ENCODE data around the gene EXOC1L.

EXOC1L gene

DNA sequence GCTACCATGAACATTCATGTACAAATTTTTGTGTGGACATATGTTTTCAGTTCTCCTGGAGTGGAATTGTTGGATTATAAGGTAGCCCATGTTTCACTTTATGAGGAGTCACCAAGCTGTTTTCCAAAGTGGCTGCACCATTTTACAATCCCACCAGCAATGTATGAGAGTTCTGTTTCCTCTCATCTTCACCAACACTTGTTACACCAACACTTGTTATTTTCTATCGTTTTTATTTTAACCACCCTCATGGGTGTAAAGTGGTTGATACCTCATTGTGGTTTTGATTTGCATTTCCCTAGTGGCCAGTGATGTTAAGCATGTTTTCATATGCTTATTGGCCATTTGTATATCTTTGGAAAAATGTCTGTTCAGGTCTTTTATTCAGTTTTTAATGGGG lies 38.0 kb downstream of the EXOC1L start:
- no peak for TF ChIP-seq GATA3 (IDR thresholded peaks at IDR 0.05; ENCODE audit: low read depth, low read length)
- TF ChIP-seq GATA2 (IDR thresholded peaks at IDR 0.05; ENCODE audit: low read depth, low read length): no peak

- TF ChIP-seq GATA3 (IDR thresholded peaks at IDR 0.05; ENCODE audit: low read depth, low read length) (no peak), GATA2 (IDR thresholded peaks at IDR 0.05; ENCODE audit: low read depth, low read length) (no peak)
Measured at GRCh38 chr4:55859711-55860110, 40.1 kb downstream of the EXOC1L start.

DNA sequence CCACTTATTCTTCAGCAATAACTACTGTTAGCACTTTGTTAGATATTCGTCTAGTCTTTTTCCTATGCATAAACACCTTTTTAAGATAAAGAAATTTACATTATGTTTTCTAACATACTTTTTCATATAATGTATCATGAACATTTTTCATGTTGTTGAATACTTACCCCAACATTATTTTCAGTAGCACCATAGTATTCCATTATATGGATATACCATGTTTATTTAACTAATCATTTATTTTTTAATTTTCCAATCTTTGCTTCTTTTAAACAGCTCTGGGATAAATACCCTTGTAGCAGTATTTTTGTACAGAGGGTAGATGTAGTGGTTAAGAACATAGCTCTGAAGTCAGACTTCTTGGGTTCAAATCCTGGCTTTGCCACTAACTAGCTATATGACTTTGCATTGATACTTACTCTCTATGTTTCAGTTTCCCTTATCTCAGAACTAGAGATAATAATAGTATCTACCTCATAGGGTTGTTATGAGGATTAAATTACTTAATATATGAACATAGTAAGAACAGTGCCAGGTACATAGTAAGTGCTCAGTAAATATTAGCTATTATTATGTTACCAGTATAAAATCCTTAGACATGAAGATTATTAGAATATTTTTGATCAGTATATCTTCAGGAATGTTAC lies 45.1 kb downstream of the EXOC1L start:
- TF ChIP-seq GATA2 (IDR thresholded peaks at IDR 0.05; ENCODE audit: low read depth, low read length) (no peak), GATA3 (IDR thresholded peaks at IDR 0.05; ENCODE audit: low read depth, low read length) (no peak)

DNA sequence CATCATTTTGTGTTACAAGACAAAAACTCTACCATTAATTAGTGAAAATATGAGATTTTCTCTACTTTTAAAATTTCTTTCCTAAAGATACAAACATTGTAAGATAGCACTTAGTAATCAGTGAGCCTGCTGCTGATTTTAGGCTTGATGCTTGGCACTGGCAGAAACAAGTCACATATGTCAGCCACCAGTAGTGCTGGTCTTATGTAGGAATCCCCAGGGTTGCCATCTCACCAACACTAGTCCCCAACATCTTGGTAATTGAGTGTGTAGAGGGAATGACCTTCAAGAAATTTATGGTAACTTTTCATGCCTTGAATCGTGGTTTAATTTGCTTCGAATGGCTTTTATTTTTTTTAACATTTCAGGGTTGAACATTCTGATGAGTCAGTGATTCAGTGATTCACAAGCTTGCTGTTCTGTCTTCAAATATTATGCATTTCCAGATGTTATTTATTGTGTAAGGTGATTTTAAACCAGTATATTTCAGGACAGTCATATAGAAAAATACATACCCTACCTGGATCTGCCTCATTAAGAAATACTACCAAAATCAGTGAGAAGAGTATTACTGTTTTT lies 45.7 kb downstream of the EXOC1L start:
- TF ChIP-seq GATA2 (IDR thresholded peaks at IDR 0.05; ENCODE audit: low read depth, low read length) (no peak), GATA3 (IDR thresholded peaks at IDR 0.05; ENCODE audit: low read depth, low read length) (no peak)

- no peak for TF ChIP-seq GATA3 (IDR thresholded peaks at IDR 0.05; ENCODE audit: low read depth, low read length)
- TF ChIP-seq GATA2 (IDR thresholded peaks at IDR 0.05; ENCODE audit: low read depth, low read length): no peak
Measured at GRCh38 chr4:55866290-55866907, 46.8 kb downstream of the EXOC1L start.

DNA sequence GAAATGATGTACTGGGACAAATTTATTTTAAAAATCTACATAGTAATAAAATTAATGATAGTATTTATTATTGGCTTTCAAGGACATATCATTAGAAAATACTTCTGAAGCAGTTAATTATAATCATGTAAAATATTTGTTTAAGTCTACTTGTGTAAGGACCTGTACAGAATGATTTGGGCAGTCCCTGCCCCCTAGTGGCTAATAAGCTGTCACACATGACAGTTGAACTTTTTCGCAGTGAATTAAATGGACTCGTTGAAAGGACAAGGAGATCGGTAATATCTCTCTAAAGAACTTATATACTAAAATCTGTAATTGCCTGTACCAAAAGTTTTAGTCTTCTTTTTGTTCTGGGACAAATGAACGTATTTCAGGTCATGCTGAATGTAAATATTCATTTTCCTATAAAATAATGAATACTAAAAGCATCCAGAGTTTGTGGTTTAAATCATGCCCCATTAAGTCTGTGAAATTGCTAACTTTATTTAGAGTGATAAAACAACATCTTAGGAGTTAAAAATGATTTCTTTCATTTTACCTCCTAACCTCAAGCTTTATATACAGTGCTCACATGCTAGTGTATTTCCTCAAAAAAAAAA lies 47.5 kb downstream of the EXOC1L start:
- TF ChIP-seq GATA2 (IDR thresholded peaks at IDR 0.05; ENCODE audit: low read depth, low read length) (no peak), GATA3 (IDR thresholded peaks at IDR 0.05; ENCODE audit: low read depth, low read length) (no peak)

- TF ChIP-seq GATA3 (IDR thresholded peaks at IDR 0.05; ENCODE audit: low read depth, low read length) (no peak), GATA2 (IDR thresholded peaks at IDR 0.05; ENCODE audit: low read depth, low read length) (no peak)
Measured at GRCh38 chr4:55868581-55869090, 49.0 kb downstream of the EXOC1L start.

DNA sequence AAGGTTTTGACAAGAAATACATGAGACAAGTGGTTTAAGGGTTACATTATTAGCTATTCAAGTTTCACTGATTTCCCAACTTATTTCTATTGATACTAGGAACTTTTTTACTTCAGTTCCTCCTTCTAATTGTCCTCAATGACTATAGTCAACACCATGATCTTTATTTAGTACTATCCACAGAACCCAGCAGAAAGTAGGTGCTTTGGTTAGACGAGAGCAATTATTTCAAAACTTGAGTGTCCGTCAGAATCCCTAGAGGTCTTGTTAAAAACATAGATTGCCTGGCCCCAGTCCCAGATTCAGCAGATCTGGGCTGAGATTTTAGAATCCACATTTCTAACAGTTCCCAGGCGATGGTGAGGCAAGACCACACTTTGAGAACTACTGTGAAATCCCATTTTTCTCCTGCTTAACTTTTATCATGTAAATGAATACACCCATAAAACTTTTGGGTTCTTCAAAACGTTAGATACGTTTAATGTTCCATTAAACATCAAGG lies 51.8 kb downstream of the EXOC1L start:
- TF ChIP-seq GATA3 (IDR thresholded peaks at IDR 0.05; ENCODE audit: low read depth, low read length): no peak
- TF ChIP-seq GATA2 (IDR thresholded peaks at IDR 0.05; ENCODE audit: low read depth, low read length): no peak

DNA sequence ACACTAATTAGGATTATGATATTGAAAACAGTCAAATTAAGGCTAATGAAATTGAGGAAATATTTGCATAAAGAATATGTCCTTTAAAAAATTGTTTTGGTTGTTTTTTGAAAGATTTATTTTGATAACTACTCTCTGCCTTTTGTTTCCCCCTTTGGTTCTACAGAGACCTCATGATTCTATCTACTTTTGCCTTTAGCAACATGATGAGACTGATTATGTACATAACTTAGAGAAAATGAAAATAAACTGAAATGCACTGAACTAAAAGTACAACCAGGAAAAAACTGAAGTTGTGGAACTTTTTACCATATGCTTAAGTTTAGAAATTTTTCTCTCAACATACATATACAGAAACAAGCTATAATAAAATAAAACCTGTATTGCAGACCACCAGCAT lies 55.2 kb downstream of the EXOC1L start:
- TF ChIP-seq GATA3 (IDR thresholded peaks at IDR 0.05; ENCODE audit: low read depth, low read length) (no peak), GATA2 (IDR thresholded peaks at IDR 0.05; ENCODE audit: low read depth, low read length) (no peak)

DNA sequence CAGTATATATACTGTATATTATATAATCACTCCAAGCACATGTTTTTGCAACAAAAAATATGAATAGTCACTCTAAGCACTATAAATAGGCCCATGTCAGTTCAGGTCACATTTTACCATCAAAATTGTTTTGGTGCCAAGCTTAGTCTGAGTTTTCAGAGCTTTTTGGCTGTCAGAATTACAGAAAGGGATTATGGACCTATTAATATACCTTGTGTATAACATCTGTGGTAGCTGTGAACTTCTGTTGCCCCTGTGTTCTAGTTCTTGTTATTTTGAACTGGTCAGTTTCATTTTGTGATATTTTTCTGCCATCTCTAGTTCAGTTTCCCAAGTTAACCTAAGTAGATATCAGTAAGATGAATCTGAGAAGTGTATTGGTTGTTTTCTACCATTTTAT lies 56.8 kb downstream of the EXOC1L start:
- TF ChIP-seq GATA2 (IDR thresholded peaks at IDR 0.05; ENCODE audit: low read depth, low read length) (no peak), GATA3 (IDR thresholded peaks at IDR 0.05; ENCODE audit: low read depth, low read length) (no peak)

DNA sequence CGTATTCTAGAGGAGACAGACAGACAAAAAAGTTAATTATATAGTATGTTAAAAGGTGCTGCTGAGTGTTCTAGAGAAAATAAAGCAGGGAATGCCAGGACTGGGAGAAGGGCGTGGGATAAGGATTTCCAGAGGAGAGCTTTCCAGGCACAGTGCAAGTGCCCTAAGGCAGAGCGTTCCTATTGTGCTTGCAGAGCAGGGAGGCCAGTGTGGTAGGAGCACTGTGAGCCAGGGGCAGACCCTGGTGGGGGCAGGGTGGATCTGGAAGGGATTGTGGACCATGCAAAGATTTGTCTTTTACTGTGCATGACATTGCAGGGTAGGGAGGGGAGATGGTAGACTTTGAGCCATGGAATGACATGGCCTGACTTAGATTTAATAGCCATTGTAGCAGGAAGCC lies 59.6 kb downstream of the EXOC1L start:
- TF ChIP-seq GATA3 (IDR thresholded peaks at IDR 0.05; ENCODE audit: low read depth, low read length) (no peak), GATA2 (IDR thresholded peaks at IDR 0.05; ENCODE audit: low read depth, low read length) (no peak)

GRCh38 chr4:55880652-55881280 lies 61.2 kb downstream of the EXOC1L start:
- TF ChIP-seq GATA3 (IDR thresholded peaks at IDR 0.05; ENCODE audit: low read depth, low read length) (no peak), GATA2 (IDR thresholded peaks at IDR 0.05; ENCODE audit: low read depth, low read length) (no peak)

DNA sequence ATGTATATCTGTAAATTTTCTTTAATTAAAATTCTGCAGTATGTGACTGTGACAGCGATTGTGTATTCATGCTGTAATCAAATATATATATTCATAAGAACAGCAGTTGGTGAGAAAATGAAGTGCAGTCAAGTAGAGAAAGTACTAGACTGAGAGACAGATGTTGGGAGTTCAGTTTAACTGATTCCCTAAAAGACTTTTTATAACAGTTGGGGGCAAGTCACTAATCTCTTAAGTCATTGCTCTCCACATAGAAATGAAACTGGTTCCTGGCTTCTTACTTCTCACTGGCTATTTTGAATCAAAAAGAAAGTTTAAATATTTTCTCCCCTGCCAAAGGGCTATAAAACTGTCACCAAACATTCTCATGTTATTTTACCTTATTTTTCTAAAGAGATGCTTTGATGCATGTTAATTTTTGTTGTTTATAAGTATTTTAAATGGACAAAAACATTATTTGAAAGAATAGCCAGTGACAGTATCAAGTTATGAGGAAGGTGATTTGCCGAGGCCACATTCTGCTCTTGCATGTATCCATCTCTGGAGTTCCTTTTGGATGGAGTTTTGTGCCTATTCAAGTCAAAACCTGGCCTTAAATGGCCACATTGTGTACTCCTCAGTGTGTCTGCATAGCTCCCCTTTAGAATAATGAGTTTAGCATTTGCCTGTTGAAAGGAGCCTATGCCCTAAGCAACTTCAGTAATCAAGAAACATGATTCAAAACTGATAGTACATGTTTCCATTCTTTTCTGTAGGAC lies 64.7 kb downstream of the EXOC1L start:
- TF ChIP-seq GATA3 (IDR thresholded peaks at IDR 0.05; ENCODE audit: low read depth, low read length) (no peak), GATA2 (IDR thresholded peaks at IDR 0.05; ENCODE audit: low read depth, low read length) (no peak)
